Measurements from ENCODE around the gene CMC4. TPM values are rescaled to one million over a fixed set of nuclear protein-coding genes. Genes with fewer than 3 reads are reported as not detected.
A peak's percentile ranks its signal among the peaks of the same experiment; 100 is the strongest.

The CMC4 gene
- total RNA-seq, 1 experiment from 2014 or later: 38.5 TPM

GRCh38 chrX:155069414-155069813 lies 1.5 kb downstream of the CMC4 start:
- peaks cover 6% of the 10 kb centered on the region; the same call in 1 of the 2 replicates for H3K36me3 ChIP-seq
- no peaks in the 10 kb centered on the region for H3K27me3 ChIP-seq (replicated peaks)
- H3K4me3 ChIP-seq: peak overlapping the region; percentile 72
- no peaks in the 10 kb centered on the region for H3K9me3 ChIP-seq (replicated peaks)
- no peak for DNase-seq (ENCODE audit: low read depth in 1 of 2, low spot score in 2 of 2)
- peaks cover 29% of the 10 kb centered on the region for H3K4me1 ChIP-seq (replicated peaks)
- no peak overlapping the region for H3K27ac ChIP-seq

- H3K9me3 ChIP-seq (replicated peaks): no peaks in the 10 kb centered on the region
- no peaks in the 10 kb centered on the region for H3K27me3 ChIP-seq (replicated peaks)
- H3K27ac ChIP-seq: 0 out of 2 replicates have a peak overlapping the region, but pooled peaks have one; percentile 21
- H3K4me1 ChIP-seq (replicated peaks): peaks cover 29% of the 10 kb centered on the region
- H3K4me3 ChIP-seq: no peak overlapping the region
- H3K36me3 ChIP-seq: 0 out of 2 replicates have a peak, but pooled peaks cover 2% of the 10 kb centered on the region
- DNase-seq (ENCODE audit: low read depth in 1 of 2, low spot score in 2 of 2): peak; percentile 35 to 50
Measured at GRCh38 chrX:155068165-155068564, 2.8 kb downstream of the CMC4 start.

- Histone ChIP-seq H3K9me3 (replicated peaks) (no peaks in the 10 kb centered on the region), H3K27me3 (replicated peaks) (no peaks in the 10 kb centered on the region), H3K4me3 (no peak overlapping the region), H3K27ac (no peak overlapping the region), H3K36me3 (peaks cover 4% of the 10 kb centered on the region; the same call in 1 of the 2 replicates), H3K4me1 (replicated peaks) (peaks cover 29% of the 10 kb centered on the region)
- peak in 1 of 2 experiments; percentile 14 for DNase-seq (ENCODE audit: low read depth in 1 of 2, low spot score in 2 of 2)
Measured at GRCh38 chrX:155065035-155065734, 5.8 kb downstream of the CMC4 start.

GRCh38 chrX:155061760-155062159 lies 9.2 kb downstream of the CMC4 start:
- no peak overlapping the region for H3K4me3 ChIP-seq
- H3K27ac ChIP-seq: no peak overlapping the region
- peaks cover 15% of the 10 kb centered on the region for H3K4me1 ChIP-seq (replicated peaks)
- H3K36me3 ChIP-seq: peaks cover 6% of the 10 kb centered on the region
- no peaks in the 10 kb centered on the region for H3K9me3 ChIP-seq (replicated peaks)
- DNase-seq (ENCODE audit: low read depth in 1 of 2, low spot score in 2 of 2): no peak
- no peaks in the 10 kb centered on the region for H3K27me3 ChIP-seq (replicated peaks)

- peaks cover 6% of the 10 kb centered on the region for H3K36me3 ChIP-seq
- H3K4me3 ChIP-seq: no peak overlapping the region
- no peaks in the 10 kb centered on the region for H3K4me1 ChIP-seq (replicated peaks)
- no peaks in the 10 kb centered on the region for H3K9me3 ChIP-seq (replicated peaks)
- no peaks in the 10 kb centered on the region for H3K27me3 ChIP-seq (replicated peaks)
- DNase-seq (ENCODE audit: low read depth in 1 of 2, low spot score in 2 of 2): peak; percentile 45 to 47
- no peak overlapping the region for H3K27ac ChIP-seq
Measured at GRCh38 chrX:155056877-155057792, 13.8 kb downstream of the CMC4 start.

- peaks cover 6% of the 10 kb centered on the region for H3K36me3 ChIP-seq
- DNase-seq (ENCODE audit: low read depth in 1 of 2, low spot score in 2 of 2): no peak
- no peak overlapping the region for H3K4me3 ChIP-seq
- no peaks in the 10 kb centered on the region for H3K4me1 ChIP-seq (replicated peaks)
- H3K27ac ChIP-seq: no peak overlapping the region
- no peaks in the 10 kb centered on the region for H3K27me3 ChIP-seq (replicated peaks)
- no peaks in the 10 kb centered on the region for H3K9me3 ChIP-seq (replicated peaks)
Measured at GRCh38 chrX:155056471-155056870, 14.5 kb downstream of the CMC4 start.

- H3K27ac ChIP-seq: no peak overlapping the region
- H3K4me3 ChIP-seq: no peak overlapping the region
- H3K9me3 ChIP-seq (replicated peaks): no peaks in the 10 kb centered on the region
- no peaks in the 10 kb centered on the region for H3K4me1 ChIP-seq (replicated peaks)
- DNase-seq (ENCODE audit: low read depth in 1 of 2, low spot score in 2 of 2): no peak
- no peaks in the 10 kb centered on the region for H3K27me3 ChIP-seq (replicated peaks)
- peaks cover 5% of the 10 kb centered on the region for H3K36me3 ChIP-seq
Measured at GRCh38 chrX:155055494-155055893, 15.4 kb downstream of the CMC4 start.

GRCh38 chrX:155054255-155054654 lies 16.7 kb downstream of the CMC4 start:
- no peak for DNase-seq (ENCODE audit: low read depth in 1 of 2, low spot score in 2 of 2)
- Histone ChIP-seq H3K36me3 (no peaks in the 10 kb centered on the region; the same call in 1 of the 2 replicates), H3K9me3 (replicated peaks) (no peaks in the 10 kb centered on the region), H3K4me1 (replicated peaks) (no peaks in the 10 kb centered on the region), H3K27ac (no peak overlapping the region), H3K4me3 (no peak overlapping the region), H3K27me3 (replicated peaks) (no peaks in the 10 kb centered on the region)

- Histone ChIP-seq H3K4me1 (replicated peaks) (no peaks in the 10 kb centered on the region), H3K36me3 (no peaks in the 10 kb centered on the region; the same call in 1 of the 2 replicates), H3K9me3 (replicated peaks) (no peaks in the 10 kb centered on the region), H3K27me3 (replicated peaks) (no peaks in the 10 kb centered on the region), H3K4me3 (no peak overlapping the region), H3K27ac (no peak overlapping the region)
- no peak for DNase-seq (ENCODE audit: low read depth in 1 of 2, low spot score in 2 of 2)
Measured at GRCh38 chrX:155053656-155054055, 17.3 kb downstream of the CMC4 start.

- Histone ChIP-seq H3K4me3 (no peak overlapping the region), H3K9me3 (replicated peaks) (no peaks in the 10 kb centered on the region)
- no peak for DNase-seq (ENCODE audit: low read depth in 1 of 2, low spot score in 2 of 2)
Measured at GRCh38 chrX:155052738-155053498, 18.0 kb downstream of the CMC4 start.

GRCh38 chrX:155048977-155049619 lies 21.8 kb downstream of the CMC4 start:
- DNase-seq (ENCODE audit: low read depth in 1 of 2, low spot score in 2 of 2): peak; percentile 14 to 43
- H3K36me3 ChIP-seq: no peaks in the 10 kb centered on the region
- H3K4me3 ChIP-seq: no peak overlapping the region
- H3K4me1 ChIP-seq (replicated peaks): no peaks in the 10 kb centered on the region
- H3K27me3 ChIP-seq (replicated peaks): no peaks in the 10 kb centered on the region
- no peaks in the 10 kb centered on the region for H3K9me3 ChIP-seq (replicated peaks)
- no peak overlapping the region for H3K27ac ChIP-seq

More at GRCh38 chrX:155052738-155053498, 18.0 kb downstream of the CMC4 start:
- no peak overlapping the region for H3K27ac ChIP-seq
- no peaks in the 10 kb centered on the region for H3K4me1 ChIP-seq (replicated peaks)
- H3K36me3 ChIP-seq: no peaks in the 10 kb centered on the region; the same call in 1 of the 2 replicates
- no peaks in the 10 kb centered on the region for H3K27me3 ChIP-seq (replicated peaks)

- no peaks in the 10 kb centered on the region for H3K4me1 ChIP-seq (replicated peaks)
- H3K4me3 ChIP-seq: no peak overlapping the region
- no peak for DNase-seq (ENCODE audit: low read depth in 1 of 2, low spot score in 2 of 2)
- no peaks in the 10 kb centered on the region for H3K27me3 ChIP-seq (replicated peaks)
- no peaks in the 10 kb centered on the region for H3K9me3 ChIP-seq (replicated peaks)
- no peak overlapping the region for H3K27ac ChIP-seq
- H3K36me3 ChIP-seq: no peaks in the 10 kb centered on the region
Measured at GRCh38 chrX:155046811-155047528, 24.0 kb downstream of the CMC4 start.
